Right lobe of liver (tissue), 4 donors: ENCODE measurements around the gene PGAM1.

Experiments
- POLR2A ChIP-seq: fragments of 450-650 bp; IDR thresholded peaks from one replicate; pipeline ENCODE4 v1.6.1; 2017; ENCODE audit warnings: antibody characterized with exemption, mild to moderate bottlenecking
- TF ChIP-seq, protein P1 (sequence below), 4 donors: fragments of 200-600 bp in 3 of 4; fragments of 450-650 bp in 1 of 4; IDR thresholded peaks; one replicate each; pipeline versions ENCODE4 v1.5.1 to v1.8.0; 2016 to 2022; ENCODE audit warnings: antibody characterized with exemption in 4 of 4, mild to moderate bottlenecking in 2 of 4
- donor health status: DM: no; HTN: no; CAD: no.
- donor health status: DM: no; HTN: no; CAD: no.
- donor health status: DM: no; HTN: yes; CAD: no.

DNA sequence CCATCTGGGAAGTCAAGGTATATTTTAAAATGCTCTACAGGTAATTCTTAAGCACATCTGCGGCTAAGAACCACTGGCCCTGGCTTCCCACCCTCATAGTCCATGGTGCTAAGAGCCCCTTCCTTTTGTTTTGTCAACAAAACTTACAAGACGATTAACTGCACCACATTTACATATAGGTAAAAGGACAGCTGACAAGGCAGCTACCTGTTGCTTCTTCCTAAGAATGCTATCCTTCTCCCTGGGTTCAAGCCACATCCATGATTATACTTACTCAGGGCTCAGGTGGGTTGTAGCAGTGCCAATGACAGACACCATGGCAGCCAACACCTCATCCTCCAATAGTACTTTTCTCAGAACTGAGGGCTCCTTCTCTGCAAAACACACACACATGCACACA is 36.3 kb downstream of the PGAM1 start:
- TF ChIP-seq, protein P1, sequence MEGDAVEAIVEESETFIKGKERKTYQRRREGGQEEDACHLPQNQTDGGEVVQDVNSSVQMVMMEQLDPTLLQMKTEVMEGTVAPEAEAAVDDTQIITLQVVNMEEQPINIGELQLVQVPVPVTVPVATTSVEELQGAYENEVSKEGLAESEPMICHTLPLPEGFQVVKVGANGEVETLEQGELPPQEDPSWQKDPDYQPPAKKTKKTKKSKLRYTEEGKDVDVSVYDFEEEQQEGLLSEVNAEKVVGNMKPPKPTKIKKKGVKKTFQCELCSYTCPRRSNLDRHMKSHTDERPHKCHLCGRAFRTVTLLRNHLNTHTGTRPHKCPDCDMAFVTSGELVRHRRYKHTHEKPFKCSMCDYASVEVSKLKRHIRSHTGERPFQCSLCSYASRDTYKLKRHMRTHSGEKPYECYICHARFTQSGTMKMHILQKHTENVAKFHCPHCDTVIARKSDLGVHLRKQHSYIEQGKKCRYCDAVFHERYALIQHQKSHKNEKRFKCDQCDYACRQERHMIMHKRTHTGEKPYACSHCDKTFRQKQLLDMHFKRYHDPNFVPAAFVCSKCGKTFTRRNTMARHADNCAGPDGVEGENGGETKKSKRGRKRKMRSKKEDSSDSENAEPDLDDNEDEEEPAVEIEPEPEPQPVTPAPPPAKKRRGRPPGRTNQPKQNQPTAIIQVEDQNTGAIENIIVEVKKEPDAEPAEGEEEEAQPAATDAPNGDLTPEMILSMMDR (IDR thresholded peaks at IDR 0.05), result no peak
- no peak for TF ChIP-seq POLR2A
